Measurements from ENCODE around the gene SPSB3. TPM values are rescaled to one million over a fixed set of nuclear protein-coding genes. Genes with fewer than 3 reads are reported as not detected.

Gene SPSB3
- total and polyA plus RNA-seq, 4 donors, result 27.7 to 60.5 (median 37.8) TPM

DNA sequence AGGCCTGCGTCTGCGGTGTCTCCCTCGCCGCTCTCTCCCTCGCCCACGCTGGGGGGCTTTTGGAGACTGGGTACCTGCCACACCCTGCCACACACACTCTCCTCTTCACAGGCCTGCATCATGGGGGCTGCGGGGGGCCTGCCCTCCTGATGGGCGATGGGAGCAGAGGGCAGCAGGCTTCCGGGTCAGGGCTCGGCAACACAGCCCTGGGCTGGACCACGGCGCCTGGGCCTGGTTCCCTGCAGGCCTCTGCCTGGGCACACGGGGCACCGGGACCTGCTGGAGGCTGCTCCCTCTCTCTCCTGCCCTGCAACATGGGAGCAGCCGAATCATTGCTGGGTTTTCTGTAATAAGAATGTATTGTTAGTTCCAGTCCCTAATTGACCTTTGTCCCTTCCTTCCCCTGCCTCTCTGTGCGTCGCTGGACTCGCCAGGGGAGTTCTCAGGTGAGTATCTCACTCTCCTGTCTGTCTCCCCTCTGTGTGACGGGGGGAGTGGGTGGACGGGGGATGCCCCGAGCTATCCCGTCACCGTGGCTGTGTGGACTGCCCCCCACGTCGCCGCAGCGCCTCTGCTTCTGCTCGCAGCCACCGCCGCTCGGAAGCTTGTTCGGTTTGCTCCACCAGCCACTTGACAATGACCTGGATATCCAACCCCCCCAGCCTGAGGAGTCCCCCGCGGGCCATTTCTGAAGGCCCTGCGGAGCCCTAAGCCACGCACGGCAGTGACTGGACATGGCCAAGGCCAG is 24.5 kb downstream of the SPSB3 start:
- Histone ChIP-seq H3K4me3 (ENCODE audit: low read depth in 1 of 3, low read length in 3 of 3) (no peak overlapping the region), H3K36me3 (ENCODE audit: control insufficient read depth in 4 of 4, insufficient read depth in 3 of 4, low read depth in 1 of 4, low read length in 3 of 4) (peaks cover 5 to 39% (median 11%) of the 10 kb centered on the region in 4 donors), H3K9me3 (ENCODE audit: control insufficient read depth in 4 of 4, low read length in 3 of 4) (no peaks in the 10 kb centered on the region), H3K27me3 (ENCODE audit: control insufficient read depth in 4 of 4, insufficient read depth in 4 of 4, low read length in 3 of 4) (no peaks in the 10 kb centered on the region), H3K27ac (ENCODE audit: low read depth in 1 of 2, low read length in 2 of 2) (no peak overlapping the region), H3K4me1 (ENCODE audit: control insufficient read depth in 4 of 4, insufficient read depth in 4 of 4, low read length in 3 of 4) (no peaks in the 10 kb centered on the region), H3K9ac (ENCODE audit: low read depth in 1 of 2, low read length in 2 of 2) (no peak overlapping the region)
- TF ChIP-seq FOXA2 (IDR thresholded peaks at IDR 0.05) (no peak), RXRA (IDR thresholded peaks at IDR 0.05) (no peak), HNF4A (conservative IDR thresholded peaks at IDR 0.05) (no peak), TAF1 (conservative IDR thresholded peaks at IDR 0.05) (no peak), NR2F2 (IDR thresholded peaks at IDR 0.05) (no peak), RAD21 (IDR thresholded peaks at IDR 0.05) (no peak)
- TF ChIP-seq, protein P1, sequence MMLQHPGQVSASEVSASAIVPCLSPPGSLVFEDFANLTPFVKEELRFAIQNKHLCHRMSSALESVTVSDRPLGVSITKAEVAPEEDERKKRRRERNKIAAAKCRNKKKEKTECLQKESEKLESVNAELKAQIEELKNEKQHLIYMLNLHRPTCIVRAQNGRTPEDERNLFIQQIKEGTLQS (IDR thresholded peaks at IDR 0.05), result no peak
- TF ChIP-seq, protein P2, sequence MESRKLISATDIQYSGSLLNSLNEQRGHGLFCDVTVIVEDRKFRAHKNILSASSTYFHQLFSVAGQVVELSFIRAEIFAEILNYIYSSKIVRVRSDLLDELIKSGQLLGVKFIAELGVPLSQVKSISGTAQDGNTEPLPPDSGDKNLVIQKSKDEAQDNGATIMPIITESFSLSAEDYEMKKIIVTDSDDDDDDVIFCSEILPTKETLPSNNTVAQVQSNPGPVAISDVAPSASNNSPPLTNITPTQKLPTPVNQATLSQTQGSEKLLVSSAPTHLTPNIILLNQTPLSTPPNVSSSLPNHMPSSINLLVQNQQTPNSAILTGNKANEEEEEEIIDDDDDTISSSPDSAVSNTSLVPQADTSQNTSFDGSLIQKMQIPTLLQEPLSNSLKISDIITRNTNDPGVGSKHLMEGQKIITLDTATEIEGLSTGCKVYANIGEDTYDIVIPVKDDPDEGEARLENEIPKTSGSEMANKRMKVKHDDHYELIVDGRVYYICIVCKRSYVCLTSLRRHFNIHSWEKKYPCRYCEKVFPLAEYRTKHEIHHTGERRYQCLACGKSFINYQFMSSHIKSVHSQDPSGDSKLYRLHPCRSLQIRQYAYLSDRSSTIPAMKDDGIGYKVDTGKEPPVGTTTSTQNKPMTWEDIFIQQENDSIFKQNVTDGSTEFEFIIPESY (IDR thresholded peaks at IDR 0.05), result no peak
- TF ChIP-seq, protein P3, sequence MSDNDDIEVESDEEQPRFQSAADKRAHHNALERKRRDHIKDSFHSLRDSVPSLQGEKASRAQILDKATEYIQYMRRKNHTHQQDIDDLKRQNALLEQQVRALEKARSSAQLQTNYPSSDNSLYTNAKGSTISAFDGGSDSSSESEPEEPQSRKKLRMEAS (IDR thresholded peaks at IDR 0.05), result no peak
- 89% methylated on average over 37 of the region's 37 CpGs for WGBS
- DNase-seq (ENCODE audit: low spot score), result no peak

DNA sequence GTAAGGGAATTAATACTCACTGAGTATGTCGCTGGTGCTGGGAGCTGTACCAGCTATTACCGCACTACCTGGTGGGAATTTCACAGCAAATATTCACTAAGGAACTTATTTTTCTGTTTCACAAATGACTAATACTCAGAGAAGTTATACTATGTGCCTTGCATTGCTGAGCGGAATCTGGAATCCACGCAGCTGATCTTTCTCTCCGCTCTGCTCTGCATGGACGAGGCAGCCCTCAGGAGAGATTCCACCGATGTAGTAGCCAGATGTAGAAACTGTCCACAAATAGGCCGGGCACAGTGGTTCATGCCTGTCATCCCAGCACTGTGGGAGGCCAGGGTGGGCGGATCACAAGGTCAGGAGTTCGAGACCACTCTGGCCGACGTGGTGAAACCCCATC is 28.2 kb downstream of the SPSB3 start:
- peaks cover 4 to 33% (median 16%) of the 10 kb centered on the region in 4 donors for H3K36me3 ChIP-seq (ENCODE audit: control insufficient read depth in 4 of 4, insufficient read depth in 3 of 4, low read depth in 1 of 4, low read length in 3 of 4)
- no peak overlapping the region for H3K27ac ChIP-seq (ENCODE audit: low read depth in 1 of 2, low read length in 2 of 2)
- 97% methylated on average over 12 of the region's 12 CpGs for WGBS
- TF ChIP-seq JUND (IDR thresholded peaks at IDR 0.05) (no peak), RXRA (IDR thresholded peaks at IDR 0.05) (no peak), HNF4G (IDR thresholded peaks at IDR 0.05) (no peak), RAD21 (IDR thresholded peaks at IDR 0.05) (no peak), YY1 (IDR thresholded peaks at IDR 0.05) (no peak), TAF1 (conservative IDR thresholded peaks at IDR 0.05) (no peak), NR2F2 (IDR thresholded peaks at IDR 0.05) (no peak), EGR1 (IDR thresholded peaks at IDR 0.05; ENCODE audit: low read depth in 2 of 2) (no peak)
- TF ChIP-seq, protein P4, sequence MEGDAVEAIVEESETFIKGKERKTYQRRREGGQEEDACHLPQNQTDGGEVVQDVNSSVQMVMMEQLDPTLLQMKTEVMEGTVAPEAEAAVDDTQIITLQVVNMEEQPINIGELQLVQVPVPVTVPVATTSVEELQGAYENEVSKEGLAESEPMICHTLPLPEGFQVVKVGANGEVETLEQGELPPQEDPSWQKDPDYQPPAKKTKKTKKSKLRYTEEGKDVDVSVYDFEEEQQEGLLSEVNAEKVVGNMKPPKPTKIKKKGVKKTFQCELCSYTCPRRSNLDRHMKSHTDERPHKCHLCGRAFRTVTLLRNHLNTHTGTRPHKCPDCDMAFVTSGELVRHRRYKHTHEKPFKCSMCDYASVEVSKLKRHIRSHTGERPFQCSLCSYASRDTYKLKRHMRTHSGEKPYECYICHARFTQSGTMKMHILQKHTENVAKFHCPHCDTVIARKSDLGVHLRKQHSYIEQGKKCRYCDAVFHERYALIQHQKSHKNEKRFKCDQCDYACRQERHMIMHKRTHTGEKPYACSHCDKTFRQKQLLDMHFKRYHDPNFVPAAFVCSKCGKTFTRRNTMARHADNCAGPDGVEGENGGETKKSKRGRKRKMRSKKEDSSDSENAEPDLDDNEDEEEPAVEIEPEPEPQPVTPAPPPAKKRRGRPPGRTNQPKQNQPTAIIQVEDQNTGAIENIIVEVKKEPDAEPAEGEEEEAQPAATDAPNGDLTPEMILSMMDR (IDR thresholded peaks at IDR 0.05; ENCODE audit: low read depth, low read length, missing input control), result no peak
- TF ChIP-seq, protein P5, sequence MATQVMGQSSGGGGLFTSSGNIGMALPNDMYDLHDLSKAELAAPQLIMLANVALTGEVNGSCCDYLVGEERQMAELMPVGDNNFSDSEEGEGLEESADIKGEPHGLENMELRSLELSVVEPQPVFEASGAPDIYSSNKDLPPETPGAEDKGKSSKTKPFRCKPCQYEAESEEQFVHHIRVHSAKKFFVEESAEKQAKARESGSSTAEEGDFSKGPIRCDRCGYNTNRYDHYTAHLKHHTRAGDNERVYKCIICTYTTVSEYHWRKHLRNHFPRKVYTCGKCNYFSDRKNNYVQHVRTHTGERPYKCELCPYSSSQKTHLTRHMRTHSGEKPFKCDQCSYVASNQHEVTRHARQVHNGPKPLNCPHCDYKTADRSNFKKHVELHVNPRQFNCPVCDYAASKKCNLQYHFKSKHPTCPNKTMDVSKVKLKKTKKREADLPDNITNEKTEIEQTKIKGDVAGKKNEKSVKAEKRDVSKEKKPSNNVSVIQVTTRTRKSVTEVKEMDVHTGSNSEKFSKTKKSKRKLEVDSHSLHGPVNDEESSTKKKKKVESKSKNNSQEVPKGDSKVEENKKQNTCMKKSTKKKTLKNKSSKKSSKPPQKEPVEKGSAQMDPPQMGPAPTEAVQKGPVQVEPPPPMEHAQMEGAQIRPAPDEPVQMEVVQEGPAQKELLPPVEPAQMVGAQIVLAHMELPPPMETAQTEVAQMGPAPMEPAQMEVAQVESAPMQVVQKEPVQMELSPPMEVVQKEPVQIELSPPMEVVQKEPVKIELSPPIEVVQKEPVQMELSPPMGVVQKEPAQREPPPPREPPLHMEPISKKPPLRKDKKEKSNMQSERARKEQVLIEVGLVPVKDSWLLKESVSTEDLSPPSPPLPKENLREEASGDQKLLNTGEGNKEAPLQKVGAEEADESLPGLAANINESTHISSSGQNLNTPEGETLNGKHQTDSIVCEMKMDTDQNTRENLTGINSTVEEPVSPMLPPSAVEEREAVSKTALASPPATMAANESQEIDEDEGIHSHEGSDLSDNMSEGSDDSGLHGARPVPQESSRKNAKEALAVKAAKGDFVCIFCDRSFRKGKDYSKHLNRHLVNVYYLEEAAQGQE (IDR thresholded peaks at IDR 0.05), result no peak
- TF ChIP-seq, protein P2 (IDR thresholded peaks at IDR 0.05), result no peak
- TF ChIP-seq, protein P1 (IDR thresholded peaks at IDR 0.05), result no peak
- H3K4me1 ChIP-seq (ENCODE audit: control insufficient read depth in 4 of 4, insufficient read depth in 4 of 4, low read length in 3 of 4), result no peaks in the 10 kb centered on the region
- H3K9ac ChIP-seq (ENCODE audit: low read depth in 1 of 2, low read length in 2 of 2), result no peak overlapping the region
- H3K4me3 ChIP-seq (ENCODE audit: low read depth in 1 of 3, low read length in 3 of 3), result no peak overlapping the region
- no peak for DNase-seq (ENCODE audit: low spot score)
- no peaks in the 10 kb centered on the region for H3K9me3 ChIP-seq (ENCODE audit: control insufficient read depth in 4 of 4, low read length in 3 of 4)
- H3K27me3 ChIP-seq (ENCODE audit: control insufficient read depth in 4 of 4, insufficient read depth in 4 of 4, low read length in 3 of 4), result no peaks in the 10 kb centered on the region

Measured in liver (tissue), 9 donors.